ENCODE results near the gene FAM78B. TPM values are rescaled to one million over a fixed set of nuclear protein-coding genes. Genes with fewer than 3 reads are reported as not detected.

FAM78B gene
- total RNA-seq, 4 donors from 2014 or later: 0.64 to 1.2 (median 0.81) TPM

DNA sequence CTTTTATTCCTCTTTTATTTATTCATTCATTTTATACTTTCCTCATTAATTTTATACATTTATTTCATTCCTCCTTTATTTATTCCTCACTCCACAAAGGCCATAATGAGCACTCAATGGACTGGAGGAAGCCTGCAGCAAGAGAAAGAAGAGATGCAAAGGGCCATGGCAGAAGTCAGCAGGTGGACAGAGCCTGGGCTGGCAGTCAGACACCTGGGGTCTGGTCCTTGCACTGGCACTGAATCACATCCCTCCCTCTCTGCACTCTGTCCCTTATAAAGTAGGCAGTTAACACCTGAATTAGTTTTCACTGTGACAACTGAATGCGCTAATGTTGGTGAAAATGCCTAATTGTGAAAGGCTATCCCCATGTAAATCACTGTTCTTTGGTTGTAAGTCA, 38.6 kb downstream of the FAM78B start:
- intact Hi-C loops (cut with DNase I; ENCODE audit: low total_unique reads): no loop called here
- DNase-seq (ENCODE audit: low spot score in 2 of 2): no peak
- TF ChIP-seq POLR2A (IDR thresholded peaks at IDR 0.05) (no peak), CTCF (IDR thresholded peaks at IDR 0.05) (no peak)
- no peak overlapping the region for H3K4me3 ChIP-seq (ENCODE audit: low read depth, poor library complexity, severe bottlenecking)
- WGBS, 2 donors: 24 to 41% methylated on average over 1 of the region's 1 CpG

GRCh38 chr1:166127003-166127402, 39.8 kb downstream of the FAM78B start:
- intact Hi-C loops (cut with DNase I; ENCODE audit: low total_unique reads): no loop called here
- 60 to 68% methylated on average over 1 of the region's 1 CpG for WGBS, 2 donors
- TF ChIP-seq CTCF (IDR thresholded peaks at IDR 0.05) (no peak), POLR2A (IDR thresholded peaks at IDR 0.05) (no peak)
- no peak for DNase-seq (ENCODE audit: low spot score in 2 of 2)
- no peak overlapping the region for H3K4me3 ChIP-seq (ENCODE audit: low read depth, poor library complexity, severe bottlenecking)

- no peak for DNase-seq (ENCODE audit: low spot score in 2 of 2)
Measured at GRCh38 chr1:166122873-166123466, 43.8 kb downstream of the FAM78B start.

DNA sequence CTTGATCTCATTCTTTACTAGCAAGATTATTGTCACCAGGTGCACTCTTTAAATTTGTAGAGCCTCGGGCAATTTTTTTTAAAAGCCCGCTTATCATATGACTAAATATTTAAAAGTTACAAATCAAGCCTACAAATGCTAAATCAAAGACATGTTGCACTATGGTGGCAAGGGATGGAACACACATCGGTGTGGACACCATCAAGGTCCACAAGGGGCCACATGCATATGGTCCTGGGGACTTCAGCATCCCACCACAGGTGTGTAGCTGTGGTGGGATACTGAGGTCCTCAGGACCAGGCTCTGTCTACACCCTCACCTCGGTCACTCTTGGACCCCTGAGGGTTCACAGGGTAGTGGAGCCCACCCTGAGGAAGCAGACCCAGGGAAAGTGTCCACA, 45.8 kb downstream of the FAM78B start:
- 91 to 92% methylated on average over 3 to 4 of the region's 4 CpGs for WGBS, 2 donors
- no peak for TF ChIP-seq CTCF (IDR thresholded peaks at IDR 0.05)
- TF ChIP-seq POLR2A (IDR thresholded peaks at IDR 0.05): no peak

More at GRCh38 chr1:166122873-166123466, 43.8 kb downstream of the FAM78B start:
- TF ChIP-seq POLR2A (IDR thresholded peaks at IDR 0.05) (no peak), CTCF (IDR thresholded peaks at IDR 0.05) (no peak)
- intact Hi-C loops (cut with DNase I; ENCODE audit: low total_unique reads): no loop called here
- 80 to 83% methylated on average over 8 of the region's 8 CpGs for WGBS, 2 donors
- no peak overlapping the region for H3K4me3 ChIP-seq (ENCODE audit: low read depth, poor library complexity, severe bottlenecking)

DNA sequence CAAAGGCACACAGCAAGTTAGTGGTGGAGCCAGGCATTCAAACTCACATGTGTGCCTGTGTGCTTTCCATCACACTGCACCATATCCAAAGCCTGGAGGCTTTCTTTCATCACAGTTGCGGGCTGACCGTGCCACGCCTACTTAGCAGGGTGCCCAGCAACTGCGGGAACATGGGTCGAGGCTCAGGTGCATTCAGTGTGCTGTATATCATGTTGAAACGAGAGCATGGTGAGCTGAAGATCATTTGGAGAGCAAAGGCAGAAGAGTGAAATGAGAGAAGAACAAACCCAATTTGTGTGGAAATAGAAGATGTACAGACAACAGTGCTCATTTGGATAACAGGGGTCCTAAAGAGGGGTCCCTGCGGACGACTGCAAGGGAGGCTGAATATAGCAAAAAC, 46.5 kb downstream of the FAM78B start:
- no peak for TF ChIP-seq POLR2A (IDR thresholded peaks at IDR 0.05)
- TF ChIP-seq CTCF (IDR thresholded peaks at IDR 0.05): no peak
- DNase-seq (ENCODE audit: low spot score in 2 of 2): no peak
- intact Hi-C loops (cut with DNase I; ENCODE audit: low total_unique reads): no loop called here
- WGBS, 2 donors: 83% methylated on average over 8 of the region's 8 CpGs
- H3K4me3 ChIP-seq (ENCODE audit: low read depth, poor library complexity, severe bottlenecking): no peak overlapping the region

More for the DNA sequence above, 45.8 kb downstream of the FAM78B start:
- DNase-seq (ENCODE audit: low spot score in 2 of 2): no peak
- no peak overlapping the region for H3K4me3 ChIP-seq (ENCODE audit: low read depth, poor library complexity, severe bottlenecking)
- intact Hi-C loops (cut with DNase I; ENCODE audit: low total_unique reads): no loop called here

DNA sequence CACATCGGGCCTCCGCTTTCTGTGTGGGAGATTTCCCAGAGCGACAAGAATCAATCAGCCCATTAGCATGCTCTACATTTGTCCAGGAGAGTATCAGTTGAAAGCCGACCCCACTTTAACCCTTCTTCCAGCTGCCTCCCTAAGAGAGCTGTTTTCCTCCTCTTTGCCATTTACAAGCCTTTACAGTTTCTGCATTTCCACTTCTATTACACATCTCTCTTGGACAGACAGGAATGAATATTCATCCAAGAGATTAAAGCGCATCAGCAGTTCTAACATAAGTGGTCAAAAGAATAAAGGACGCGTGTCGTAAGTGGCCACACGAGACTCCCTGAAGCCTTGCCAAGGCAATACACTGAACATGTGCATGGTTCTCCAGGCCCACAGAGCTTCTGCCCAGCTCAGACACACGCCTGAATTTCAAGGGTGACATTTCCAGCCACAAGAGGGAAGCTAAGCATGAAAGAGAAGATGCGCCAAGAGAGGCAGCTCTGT, 47.3 kb downstream of the FAM78B start:
- no peak for TF ChIP-seq POLR2A (IDR thresholded peaks at IDR 0.05)

More for the DNA sequence above, 47.3 kb downstream of the FAM78B start:
- DNase-seq (ENCODE audit: low spot score in 2 of 2): no peak
- no peak overlapping the region for H3K4me3 ChIP-seq (ENCODE audit: low read depth, poor library complexity, severe bottlenecking)
- WGBS, 2 donors: 69 to 75% methylated on average over 11 of the region's 11 CpGs
- intact Hi-C loops (cut with DNase I; ENCODE audit: low total_unique reads): no loop called here

Measured in lower leg skin (tissue), 4 donors.